ENCODE data around the gene PXK.

- TF ChIP-seq POLR2A (IDR thresholded peaks at IDR 0.05; ENCODE audit: low read length) (no peak), GATA1 (IDR thresholded peaks at IDR 0.05; ENCODE audit: low read depth, low read length) (no peak)
Measured at GRCh38 chr3:58307639-58308215, 25.0 kb upstream of the PXK start.

Measured in erythroblast (primary cell).